Uterus (tissue), 4 donors: ENCODE results near the gene IVL. TPM values are rescaled to one million over a fixed set of nuclear protein-coding genes. Genes with fewer than 3 reads are reported as not detected.

Experiments
- DNase-seq, 2 donors: peaks; one replicate each; pipeline ENCODE4 v3.0.0-alpha.2; 2019 to 2020
- H3K27ac ChIP-seq, 2 donors: fragments of 200-600 bp; sonication (generic); 1 replicate in 1 of 2; 2 replicates in 1 of 2; pipeline ENCODE4 v1.5.1; 2016 to 2018
- H3K27me3 ChIP-seq, 2 donors: fragments of 200-600 bp; sonication (generic); one replicate each; pipeline ENCODE4 v1.5.1; 2018 to 2019; ENCODE audit warnings: control low read depth in 1 of 2
- H3K36me3 ChIP-seq, 2 donors: fragments of 200-600 bp; sonication (generic); one replicate each; pipeline ENCODE4 v1.5.1; 2019; ENCODE audit warnings: control low read depth in 1 of 2
- H3K4me1 ChIP-seq, 2 donors: fragments of 200-600 bp; sonication (generic); one replicate each; pipeline ENCODE4 v1.5.1; 2018 to 2019; ENCODE audit warnings: control low read depth in 1 of 2
- H3K4me3 ChIP-seq, 2 donors: fragments of 200-600 bp; sonication (generic); 1 replicate in 1 of 2; 2 replicates in 1 of 2; pipeline ENCODE4 v1.5.1; 2018 to 2019; ENCODE audit warnings: mild to moderate bottlenecking in 1 of 2
- H3K9me3 ChIP-seq, 2 donors: fragments of 200-600 bp; sonication (generic); one replicate each; pipeline ENCODE4 v1.5.1; 2019; ENCODE audit warnings: control low read depth in 1 of 2
- CTCF ChIP-seq, 4 experiments: fragments of 200-600 bp in 2 of 4; fragments of 450-650 bp in 2 of 4; sonication (generic) in 2 of 4; IDR thresholded peaks; one replicate each; pipeline ENCODE4 v1.5.1; 2016 to 2019; ENCODE audit warnings: antibody characterized with exemption in 4 of 4, mild to moderate bottlenecking in 2 of 4, moderate library complexity in 1 of 4
- POLR2A ChIP-seq, 2 donors: fragments of 450-650 bp; IDR thresholded peaks; one replicate each; pipeline ENCODE4 v1.6.1; 2016; ENCODE audit warnings: antibody characterized with exemption in 2 of 2, mild to moderate bottlenecking in 1 of 2, moderate library complexity in 1 of 2
- intact Hi-C: fragments of 100-400 bp; cut with DNase I; formaldehyde crosslinking; loops from one replicate; pipeline ENCODE4 v1.15.1; 2023; ENCODE audit warnings: low total_unique reads
- total RNA-seq, 4 donors: library from RNA; depleted of rRNA in 3 of 4; stranded (reverse); fragments of >200 nt in 3 of 4; gene quantifications; one replicate each; pipeline versions ENCODE4 v1.1.0 to v1.2.4, GENCODE V29; 2014 to 2023
- donor health status: DM: yes; HTN: yes; CAD: no.

The IVL gene
- total RNA-seq, 4 donors from 2014 or later: not detected

DNA sequence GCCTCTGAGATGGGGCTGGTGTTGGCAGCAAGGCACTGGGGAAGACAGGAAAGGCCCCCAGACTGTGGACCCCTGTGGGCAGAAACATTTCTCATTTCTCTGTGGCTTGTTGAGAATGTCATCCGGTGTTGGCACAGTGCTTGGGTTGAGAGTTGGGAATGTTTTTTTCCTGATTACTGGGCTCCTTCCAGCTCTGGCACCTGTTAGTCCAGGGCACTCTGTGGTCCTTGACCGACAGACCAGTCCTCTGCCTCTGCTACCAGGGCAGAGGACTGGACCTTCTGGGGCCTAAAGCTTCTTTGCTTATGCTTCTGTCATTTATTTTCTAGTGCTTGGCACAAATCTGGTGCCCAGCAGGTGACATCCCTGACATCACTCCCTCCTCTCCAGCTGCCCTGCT lies 33.8 kb downstream of the IVL start:
- DNase-seq: no peak
- intact Hi-C loops: no loop called here
- no peak overlapping the region for H3K27ac ChIP-seq

DNA sequence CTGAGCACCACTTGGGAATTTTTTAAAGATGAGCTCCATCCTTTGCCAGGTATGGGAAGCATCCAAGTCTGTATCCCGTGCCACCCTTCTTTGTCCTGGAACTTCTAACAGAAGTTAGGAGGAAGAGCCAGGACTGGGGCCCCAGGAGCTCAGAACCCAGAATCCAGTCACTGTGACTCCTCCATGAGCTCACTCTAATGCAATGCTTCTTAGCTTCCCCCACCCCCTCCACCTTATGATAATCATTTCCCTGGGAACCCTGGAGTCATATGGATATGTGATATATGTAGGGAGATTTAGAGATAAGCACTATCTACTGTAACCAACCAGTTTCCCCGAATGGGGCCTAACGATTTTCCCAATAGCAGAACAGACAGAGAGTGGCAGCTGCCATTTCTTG lies 37.9 kb downstream of the IVL start:
- H3K27ac ChIP-seq: no peak overlapping the region
- no peaks in the 10 kb centered on the region for H3K36me3 ChIP-seq
- TF ChIP-seq POLR2A (IDR thresholded peaks at IDR 0.05) (no peak), CTCF (IDR thresholded peaks at IDR 0.05) (no peak)
- intact Hi-C loops: no loop called here
- DNase-seq: no peak
- no peak overlapping the region for H3K4me3 ChIP-seq
- no peaks in the 10 kb centered on the region for H3K27me3 ChIP-seq
- no peaks in the 10 kb centered on the region for H3K9me3 ChIP-seq
- no peaks in the 10 kb centered on the region for H3K4me1 ChIP-seq

More for the DNA sequence above, 33.8 kb downstream of the IVL start:
- no peak for TF ChIP-seq POLR2A (IDR thresholded peaks at IDR 0.05)
- TF ChIP-seq CTCF (IDR thresholded peaks at IDR 0.05): no peak
- Histone ChIP-seq H3K9me3 (no peaks in the 10 kb centered on the region), H3K4me1 (no peaks in the 10 kb centered on the region), H3K36me3 (no peaks in the 10 kb centered on the region), H3K27me3 (no peaks in the 10 kb centered on the region), H3K4me3 (no peak overlapping the region)

GRCh38 chr1:152946651-152947256 lies 38.4 kb downstream of the IVL start, which contains the start of gene SPRR5:
Gene SPRR5, plus strand, starts transcription at chr1:152947206. Its CDS starts 1,349 bp downstream, at chr1:152948555.
- TF ChIP-seq POLR2A (IDR thresholded peaks at IDR 0.05): no peak
- TF ChIP-seq CTCF (IDR thresholded peaks at IDR 0.05): no peak
- no peaks in the 10 kb centered on the region for H3K4me1 ChIP-seq
- H3K4me3 ChIP-seq: no peak within 1 kb of the TSS
- H3K36me3 ChIP-seq: no peaks in the 10 kb centered on the region
- no peaks in the 10 kb centered on the region for H3K27me3 ChIP-seq
- intact Hi-C loops: no loop called here
- DNase-seq: no peak
- H3K9me3 ChIP-seq: no peaks in the 10 kb centered on the region
- H3K27ac ChIP-seq: no peak within 1 kb of the TSS

- no peaks in the 10 kb centered on the region for H3K9me3 ChIP-seq
- no peaks in the 10 kb centered on the region for H3K4me1 ChIP-seq
- TF ChIP-seq POLR2A (IDR thresholded peaks at IDR 0.05): no peak
- TF ChIP-seq CTCF (IDR thresholded peaks at IDR 0.05): no peak
- no peak overlapping the region for H3K27ac ChIP-seq
- H3K27me3 ChIP-seq: no peaks in the 10 kb centered on the region
- intact Hi-C loops: no loop called here
- H3K4me3 ChIP-seq: no peak overlapping the region
- DNase-seq: no peak
- no peaks in the 10 kb centered on the region for H3K36me3 ChIP-seq
Measured at GRCh38 chr1:152951711-152952110, 43.4 kb downstream of the IVL start.

- H3K36me3 ChIP-seq: no peaks in the 10 kb centered on the region
- H3K4me3 ChIP-seq: no peak overlapping the region
- H3K27ac ChIP-seq: no peak overlapping the region
- no peaks in the 10 kb centered on the region for H3K27me3 ChIP-seq
- intact Hi-C loops: no loop called here
- no peak for DNase-seq
- no peaks in the 10 kb centered on the region for H3K9me3 ChIP-seq
- no peak for TF ChIP-seq POLR2A (IDR thresholded peaks at IDR 0.05)
- TF ChIP-seq CTCF (IDR thresholded peaks at IDR 0.05): no peak
- H3K4me1 ChIP-seq: no peaks in the 10 kb centered on the region
Measured at GRCh38 chr1:152953761-152954160, 45.4 kb downstream of the IVL start.
